A549 (cell line): ENCODE results near the gene AGRN.

Experiments
- BCL3 ChIP-seq: fragments of >200 bp; sonication (Bioruptor Twin); formaldehyde crosslinking; IDR thresholded peaks from 3 replicates; pipeline ENCODE4 v1.6.1; 2016
- CBX2 ChIP-seq: fragments of 200-600 bp; sonication (generic); IDR thresholded peaks from 2 replicates; pipeline ENCODE4 v1.6.1; 2016; ENCODE audit warnings: low read depth, mild to moderate bottlenecking, borderline replicate concordance
- CTCF ChIP-seq: fragments of >200 bp; sonication (Bioruptor Twin); formaldehyde crosslinking; IDR thresholded peaks from 3 replicates; pipeline ENCODE4 v1.5.1; 2016
- ESRRA ChIP-seq: fragments of 150-350 bp; IDR thresholded peaks from 2 replicates; pipeline ENCODE4 v1.6.1; 2014; ENCODE audit warnings: mild to moderate bottlenecking, low read length, borderline replicate concordance
- HDAC2 ChIP-seq: fragments of 200-600 bp; sonication (generic); IDR thresholded peaks from 2 replicates; pipeline ENCODE4 v1.6.1; 2016
- HMGXB4 ChIP-seq: fragments of 250-450 bp; sonication (Bioruptor Pico); IDR thresholded peaks from 2 replicates; pipeline ENCODE4 v1.5.0; 2021; ENCODE audit warnings: mild to moderate bottlenecking, moderate library complexity, borderline replicate concordance
- MAX ChIP-seq: IDR thresholded peaks from 2 replicates; pipeline ENCODE4 v1.6.1; 2012
- PBX3 ChIP-seq: IDR thresholded peaks from 2 replicates; pipeline ENCODE4 v1.6.1; 2012
- POLR2A ChIP-seq: IDR thresholded peaks from 2 replicates; pipeline ENCODE4 v1.6.1; 2012; ENCODE audit warnings: mild to moderate bottlenecking, low read length
- REST ChIP-seq: fragments of 200-600 bp; sonication (generic); IDR thresholded peaks from 2 replicates; pipeline ENCODE4 v1.6.1; 2016; ENCODE audit warnings: antibody characterized with exemption, mild to moderate bottlenecking, moderate library complexity
- RFX5 ChIP-seq: fragments of 450-650 bp; IDR thresholded peaks from 2 replicates; pipeline ENCODE4 v1.7.1; 2014; ENCODE audit warnings: antibody characterized with exemption, mild to moderate bottlenecking, moderate library complexity
- SMC3 ChIP-seq: fragments of >200 bp; sonication (Bioruptor Twin); formaldehyde crosslinking; IDR thresholded peaks from 3 replicates; pipeline ENCODE4 v1.6.1; 2018; ENCODE audit warnings: inconsistent platforms
- USF2 ChIP-seq: fragments of 450-650 bp; IDR thresholded peaks from 2 replicates; pipeline ENCODE4 v1.6.1; 2014; ENCODE audit warnings: antibody characterized with exemption

GRCh38 chr1:1023700-1024099 lies 3.8 kb downstream of the AGRN start:
- TF ChIP-seq HDAC2 (no peak), SMC3 (no peak), HMGXB4 (no peak), RFX5 (no peak), ESRRA (no peak), REST (no peak), CTCF (no peak), USF2 (no peak), PBX3 (no peak), POLR2A (no peak), BCL3 (no peak), CBX2 (no peak), MAX (no peak)
